ENCODE data around the gene BOC.

DNA sequence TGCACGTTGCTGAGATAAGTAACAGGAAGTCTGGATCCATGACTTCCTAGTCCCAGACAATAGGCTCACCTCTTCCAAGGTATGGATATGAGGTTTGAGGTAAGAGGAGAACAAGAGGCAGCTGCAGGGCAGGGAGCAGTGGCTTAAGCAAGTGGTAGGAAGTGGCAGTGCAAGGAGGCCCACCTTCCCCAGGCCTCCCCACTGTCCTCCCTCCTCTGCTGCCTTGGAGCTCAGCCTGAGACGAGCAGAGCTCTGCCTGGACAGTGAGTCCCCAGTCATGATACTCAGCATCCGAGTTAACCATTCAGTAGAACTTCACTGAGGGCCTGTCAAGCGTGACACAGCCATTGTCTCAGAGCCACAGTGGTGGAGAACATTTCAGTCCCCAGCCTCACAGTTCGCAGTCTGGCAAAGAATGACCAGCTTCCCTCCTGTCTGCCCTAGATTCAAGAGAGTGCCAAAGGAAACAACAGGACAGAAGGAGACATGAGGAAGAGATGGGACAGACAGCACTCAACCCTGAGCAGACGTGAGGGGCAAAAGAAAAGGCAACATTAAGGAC is 41.4 kb upstream of the BOC start:
- TF ChIP-seq CTCF (IDR thresholded peaks at IDR 0.05) (no peak), POLR2A (IDR thresholded peaks at IDR 0.05) (no peak), POLR2AphosphoS5 (IDR thresholded peaks at IDR 0.05) (no peak)

All from breast epithelium (tissue), 3 donors.